Cardiac fibroblast (primary cell): ENCODE data around the gene IGF2.

Experiments used
- DNase-seq, 2 donors: peaks; one replicate each; pipeline versions ENCODE4 v3.0.0 to v3.0.0-alpha.2; 2010; ENCODE audit warnings: low read depth in 2 of 2
- H3K4me3 ChIP-seq, 2 donors: replicated peaks in 1 of 2; 1 replicate in 1 of 2; 2 replicates in 1 of 2; pipeline ENCODE4 v1.5.1; 2011; ENCODE audit warnings: low read depth in 2 of 2, low read length in 2 of 2, mild to moderate bottlenecking in 2 of 2, moderate library complexity in 1 of 2
- CTCF ChIP-seq: IDR thresholded peaks from one replicate; pipeline ENCODE4 v1.5.1; 2011; ENCODE audit warnings: low read depth, mild to moderate bottlenecking, low read length, inconsistent platforms

Gene IGF2

GRCh38 chr11:2140411-2141400 lies 1.5 kb upstream of the IGF2 start:
- TF ChIP-seq CTCF, result no peak
- H3K4me3 ChIP-seq, result no peak overlapping the region
- DNase-seq, result no peak

- H3K4me3 ChIP-seq, result no peak overlapping the region
- peak in 1 of 2 donors; percentile 15 for DNase-seq
- TF ChIP-seq CTCF, result no peak
Measured at GRCh38 chr11:2139621-2140337, 590 bp upstream of the IGF2 start.

- peak in 1 of 2 donors; percentile 16 for DNase-seq
- peak overlapping the region; percentile 21 to 43 for H3K4me3 ChIP-seq
Measured at GRCh38 chr11:2138431-2139122, 612 bp downstream of the IGF2 start.

GRCh38 chr11:2138068-2138430 lies 1.1 kb downstream of the IGF2 start:
- TF ChIP-seq CTCF, result no peak
- DNase-seq, result no peak
- peak overlapping the region in 1 of 2 donors; percentile 43 for H3K4me3 ChIP-seq

More at GRCh38 chr11:2138431-2139122, 612 bp downstream of the IGF2 start:
- no peak for TF ChIP-seq CTCF

- DNase-seq, result peak; percentile 69 to 73
- TF ChIP-seq CTCF, result no peak
- peak overlapping the region; percentile 29 to 43 for H3K4me3 ChIP-seq
Measured at GRCh38 chr11:2137202-2138067, 1.8 kb downstream of the IGF2 start.

GRCh38 chr11:2136952-2137201 lies 2.3 kb downstream of the IGF2 start:
- DNase-seq, result no peak
- peak overlapping the region in 1 of 2 donors; percentile 32 for H3K4me3 ChIP-seq
- no peak for TF ChIP-seq CTCF
